Fibroblast of pulmonary artery (primary cell): ENCODE measurements around the gene COTL1.

Source experiments
- DNase-seq: peaks from one replicate; pipeline ENCODE4 v3.0.0-alpha.2; 2010; ENCODE audit warnings: low read depth
- H3K4me3 ChIP-seq: replicated peaks from 2 replicates; pipeline ENCODE4 v1.5.1; 2011; ENCODE audit warnings: low read depth, mild to moderate bottlenecking, control low read depth, low read length, moderate library complexity
- CTCF ChIP-seq: IDR thresholded peaks from 2 replicates; pipeline ENCODE4 v1.5.1; 2011; ENCODE audit warnings: mild to moderate bottlenecking, control low read depth, low read length, inconsistent platforms; ENCODE audit errors: missing control alignments

The COTL1 gene

GRCh38 chr16:84552135-84552534 lies 65.7 kb downstream of the COTL1 start:
- no peak for TF ChIP-seq CTCF
- no peak overlapping the region for H3K4me3 ChIP-seq
- no peak for DNase-seq

GRCh38 chr16:84550096-84550495 lies 67.8 kb downstream of the COTL1 start:
- no peak for DNase-seq
- H3K4me3 ChIP-seq: no peak overlapping the region
- no peak for TF ChIP-seq CTCF

- no peak overlapping the region for H3K4me3 ChIP-seq
- no peak for DNase-seq
- TF ChIP-seq CTCF: no peak
Measured at GRCh38 chr16:84548971-84549844, 68.7 kb downstream of the COTL1 start.

- no peak for TF ChIP-seq CTCF
- no peak for DNase-seq
- no peak overlapping the region for H3K4me3 ChIP-seq
Measured at GRCh38 chr16:84548508-84548907, 69.4 kb downstream of the COTL1 start.

- DNase-seq: no peak
- TF ChIP-seq CTCF: no peak
- no peak overlapping the region for H3K4me3 ChIP-seq
Measured at GRCh38 chr16:84547546-84548061, 70.3 kb downstream of the COTL1 start.

GRCh38 chr16:84546669-84547545 lies 71.0 kb downstream of the COTL1 start:
- DNase-seq: no peak
- no peak for TF ChIP-seq CTCF

More at GRCh38 chr16:84546669-84547545, 71.0 kb downstream of the COTL1 start:
- no peak overlapping the region for H3K4me3 ChIP-seq
